Measurements from ENCODE around the gene TRPV2.

The TRPV2 gene

DNA sequence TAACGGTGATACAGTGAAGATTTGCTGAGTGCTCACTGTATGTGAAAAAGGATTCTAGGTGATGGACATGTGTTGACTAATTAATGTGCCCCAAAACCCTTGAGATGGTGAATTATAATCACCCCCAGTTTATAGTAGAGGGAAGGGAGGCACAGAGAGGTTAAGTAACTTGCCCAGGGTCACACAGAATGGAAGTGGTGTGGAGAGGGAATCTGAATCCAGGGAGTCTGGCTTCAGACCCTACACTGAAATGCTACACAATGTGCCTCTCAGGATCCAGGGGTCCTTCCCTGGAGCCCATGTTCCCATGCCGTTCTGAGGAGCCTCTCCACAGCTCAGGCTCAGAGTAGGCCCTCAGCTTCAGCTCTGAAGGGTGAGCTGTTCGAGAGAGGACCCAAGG lies 11.6 kb downstream of the TRPV2 start:
- no peak for DNase-seq (ENCODE audit: extremely low read depth, low read depth)
- TF ChIP-seq, protein P1, sequence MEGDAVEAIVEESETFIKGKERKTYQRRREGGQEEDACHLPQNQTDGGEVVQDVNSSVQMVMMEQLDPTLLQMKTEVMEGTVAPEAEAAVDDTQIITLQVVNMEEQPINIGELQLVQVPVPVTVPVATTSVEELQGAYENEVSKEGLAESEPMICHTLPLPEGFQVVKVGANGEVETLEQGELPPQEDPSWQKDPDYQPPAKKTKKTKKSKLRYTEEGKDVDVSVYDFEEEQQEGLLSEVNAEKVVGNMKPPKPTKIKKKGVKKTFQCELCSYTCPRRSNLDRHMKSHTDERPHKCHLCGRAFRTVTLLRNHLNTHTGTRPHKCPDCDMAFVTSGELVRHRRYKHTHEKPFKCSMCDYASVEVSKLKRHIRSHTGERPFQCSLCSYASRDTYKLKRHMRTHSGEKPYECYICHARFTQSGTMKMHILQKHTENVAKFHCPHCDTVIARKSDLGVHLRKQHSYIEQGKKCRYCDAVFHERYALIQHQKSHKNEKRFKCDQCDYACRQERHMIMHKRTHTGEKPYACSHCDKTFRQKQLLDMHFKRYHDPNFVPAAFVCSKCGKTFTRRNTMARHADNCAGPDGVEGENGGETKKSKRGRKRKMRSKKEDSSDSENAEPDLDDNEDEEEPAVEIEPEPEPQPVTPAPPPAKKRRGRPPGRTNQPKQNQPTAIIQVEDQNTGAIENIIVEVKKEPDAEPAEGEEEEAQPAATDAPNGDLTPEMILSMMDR (IDR thresholded peaks at IDR 0.05; ENCODE audit: low read depth, low read length), result no peak

DNA sequence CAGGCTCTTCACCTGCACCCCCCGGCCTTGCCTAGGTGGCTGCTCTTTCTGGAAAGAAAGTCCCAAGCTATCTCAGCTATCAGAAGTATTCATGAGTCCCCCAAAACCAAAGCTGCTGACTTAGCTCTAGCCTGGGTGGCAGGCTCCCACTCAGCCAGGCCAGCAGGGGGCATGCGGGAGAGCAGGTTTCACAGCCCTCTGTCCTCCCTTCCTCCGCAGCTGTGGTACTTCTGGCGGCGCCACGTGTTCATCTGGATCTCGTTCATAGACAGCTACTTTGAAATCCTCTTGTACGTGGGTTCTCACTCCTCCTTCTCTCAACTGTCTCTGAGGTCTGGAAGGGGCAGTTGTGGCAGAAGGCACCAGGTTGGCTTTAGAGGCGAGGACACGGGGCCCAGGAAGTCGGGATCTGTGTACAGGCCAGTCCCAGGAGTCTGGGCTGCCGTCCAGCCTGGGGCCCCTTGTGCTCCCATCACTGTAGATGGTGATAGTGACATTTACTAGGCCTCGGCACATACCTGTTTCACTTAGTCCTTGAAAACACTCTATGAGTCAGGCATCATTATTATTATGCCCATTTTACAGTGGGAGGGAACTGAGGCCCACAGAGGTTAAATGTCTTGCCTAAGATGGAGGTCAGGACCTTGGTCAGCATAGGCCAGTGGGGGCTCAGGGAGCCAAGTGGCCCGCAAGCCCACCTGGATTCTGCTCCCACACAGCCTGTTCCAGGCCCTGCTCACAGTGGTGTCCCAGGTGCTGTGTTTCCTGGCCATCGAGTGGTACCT lies 12.9 kb downstream of the TRPV2 start:
- TF ChIP-seq, protein P1 (IDR thresholded peaks at IDR 0.05; ENCODE audit: low read depth, low read length), result peak; percentile 66
- no peak for DNase-seq (ENCODE audit: extremely low read depth, low read depth)

DNA sequence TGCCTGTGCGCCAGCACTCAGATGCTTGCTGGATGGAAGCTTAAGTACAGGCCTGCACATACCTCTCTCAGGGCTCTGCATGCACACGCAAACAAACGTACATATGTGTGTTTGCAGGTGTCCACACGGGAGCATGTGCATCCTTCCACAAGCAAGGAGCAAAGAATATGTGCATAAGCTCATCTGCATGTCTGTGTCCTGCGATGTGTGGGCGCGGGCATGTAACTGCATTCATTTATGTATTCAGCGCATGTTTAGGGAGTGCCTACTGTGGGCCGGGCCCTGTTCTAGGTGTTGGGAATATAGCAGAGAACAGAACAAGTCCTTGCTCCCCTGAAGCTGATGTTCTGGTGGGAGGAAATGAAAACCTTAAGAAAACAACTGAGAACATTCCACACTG lies 13.7 kb downstream of the TRPV2 start:
- TF ChIP-seq, protein P1 (IDR thresholded peaks at IDR 0.05; ENCODE audit: low read depth, low read length), result no peak

DNA sequence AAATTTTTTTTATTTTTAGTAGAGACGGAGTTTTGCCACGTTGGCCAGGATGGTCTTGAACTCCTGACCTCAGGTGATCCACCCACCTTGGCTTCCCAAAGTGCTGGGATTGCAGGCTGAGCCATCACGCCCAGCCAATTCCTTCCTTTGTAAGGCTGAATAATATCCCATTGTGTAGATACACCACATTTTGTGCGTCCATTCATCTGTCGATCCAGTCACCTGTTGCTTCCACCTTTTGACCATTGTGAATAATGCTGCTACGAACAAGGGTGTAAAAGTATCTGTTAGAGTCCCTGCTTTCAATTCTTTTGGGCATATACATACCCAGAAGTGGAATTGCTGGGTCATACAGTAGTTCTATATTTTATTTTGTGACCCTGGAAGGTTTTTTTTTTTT lies 15.3 kb downstream of the TRPV2 start:
- TF ChIP-seq, protein P1 (IDR thresholded peaks at IDR 0.05; ENCODE audit: low read depth, low read length), result no peak
- DNase-seq (ENCODE audit: extremely low read depth, low read depth), result no peak

More for the DNA sequence above, 13.7 kb downstream of the TRPV2 start:
- DNase-seq (ENCODE audit: extremely low read depth, low read depth), result no peak

DNA sequence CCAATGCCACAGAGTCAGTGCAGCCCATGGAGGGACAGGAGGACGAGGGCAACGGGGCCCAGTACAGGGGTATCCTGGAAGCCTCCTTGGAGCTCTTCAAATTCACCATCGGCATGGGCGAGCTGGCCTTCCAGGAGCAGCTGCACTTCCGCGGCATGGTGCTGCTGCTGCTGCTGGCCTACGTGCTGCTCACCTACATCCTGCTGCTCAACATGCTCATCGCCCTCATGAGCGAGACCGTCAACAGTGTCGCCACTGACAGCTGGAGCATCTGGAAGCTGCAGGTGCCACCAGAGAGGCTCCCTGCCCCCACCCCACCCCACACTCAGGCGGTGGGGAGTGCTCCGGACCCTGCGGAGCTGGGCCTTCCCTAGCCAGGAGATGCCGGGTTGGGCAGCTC lies 16.6 kb downstream of the TRPV2 start:
- DNase-seq (ENCODE audit: extremely low read depth, low read depth), result no peak
- TF ChIP-seq, protein P1 (IDR thresholded peaks at IDR 0.05; ENCODE audit: low read depth, low read length), result no peak

DNA sequence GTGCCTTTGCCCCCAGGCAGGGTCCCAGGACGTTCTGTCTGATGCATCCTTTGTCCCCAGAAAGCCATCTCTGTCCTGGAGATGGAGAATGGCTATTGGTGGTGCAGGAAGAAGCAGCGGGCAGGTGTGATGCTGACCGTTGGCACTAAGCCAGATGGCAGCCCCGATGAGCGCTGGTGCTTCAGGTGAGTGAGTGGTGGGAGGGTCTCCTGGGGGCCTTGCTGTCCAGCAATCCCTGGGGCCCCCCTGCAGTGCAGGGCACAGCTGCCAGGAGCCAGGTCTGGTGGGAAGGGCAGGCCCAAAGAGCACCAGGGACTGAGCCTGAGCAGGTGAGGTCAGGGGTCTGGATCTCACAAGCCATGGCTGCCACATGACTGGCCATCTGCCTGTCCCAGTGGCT lies 18.1 kb downstream of the TRPV2 start:
- TF ChIP-seq, protein P1 (IDR thresholded peaks at IDR 0.05; ENCODE audit: low read depth, low read length), result no peak
- DNase-seq (ENCODE audit: extremely low read depth, low read depth), result no peak

DNA sequence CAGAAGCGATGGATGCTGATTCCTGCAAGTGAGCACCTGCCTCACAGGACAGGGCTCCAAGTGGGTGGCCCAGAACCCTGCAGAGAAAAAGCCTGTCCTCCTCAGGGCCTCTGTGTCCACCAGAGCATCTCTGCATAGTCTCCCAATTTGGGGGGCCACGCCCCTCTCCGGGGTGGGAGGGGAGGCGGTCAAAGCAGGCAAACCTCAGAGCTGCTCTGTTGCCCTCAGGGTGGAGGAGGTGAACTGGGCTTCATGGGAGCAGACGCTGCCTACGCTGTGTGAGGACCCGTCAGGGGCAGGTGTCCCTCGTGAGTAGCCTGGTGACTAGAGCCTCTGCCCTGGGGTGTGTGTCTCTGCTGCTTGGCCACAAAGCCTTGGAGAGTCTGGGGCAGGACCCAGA lies 19.3 kb downstream of the TRPV2 start:
- no peak for DNase-seq (ENCODE audit: extremely low read depth, low read depth)

More for the DNA sequence above, 19.3 kb downstream of the TRPV2 start:
- TF ChIP-seq, protein P1 (IDR thresholded peaks at IDR 0.05; ENCODE audit: low read depth, low read length), result no peak
